Keratinocyte (primary cell): ENCODE results near the gene CBY1. TPM values are rescaled to one million over a fixed set of nuclear protein-coding genes. Genes with fewer than 3 reads are reported as not detected.

ENCODE experiments used
- DNase-seq: peaks from one replicate; pipeline ENCODE4 v3.0.0-alpha.2; 2011; ENCODE audit warnings: low read depth, missing footprints, low spot score
- FAIRE-seq: peaks from 2 replicates; lab custom pipeline; 2011; peaks lifted over from hg19 to GRCh38; lab: Jason Lieb, UNC
- H2AFZ ChIP-seq: 2 replicates; pipeline ENCODE4 v1.6.0; 2012; ENCODE audit warnings: low read length, control low read depth, inconsistent platforms; ENCODE audit not compliant: control insufficient read depth
- H3K27ac ChIP-seq: 2 replicates; pipeline ENCODE4 v1.5.1; 2011; ENCODE audit warnings: low read length; ENCODE audit not compliant: control insufficient read depth, insufficient read depth
- H3K27me3 ChIP-seq: 3 replicates; pipeline ENCODE4 v1.6.0; 2011; ENCODE audit warnings: low read length; ENCODE audit not compliant: control insufficient read depth, insufficient read depth; ENCODE audit errors: extremely low read depth
- H3K36me3 ChIP-seq, 2 experiments: 2 replicates in 1 of 2; 3 replicates in 1 of 2; pipeline ENCODE4 v1.5.1; 2011; ENCODE audit warnings: low read length in 2 of 2, mild to moderate bottlenecking in 1 of 2; ENCODE audit not compliant: control insufficient read depth in 2 of 2, insufficient read depth in 2 of 2; ENCODE audit errors: extremely low read depth in 1 of 2
- H3K4me1 ChIP-seq: 3 replicates; pipeline ENCODE4 v1.5.1; 2011; ENCODE audit warnings: low read length; ENCODE audit not compliant: control insufficient read depth, insufficient read depth; ENCODE audit errors: extremely low read depth
- H3K4me2 ChIP-seq: 3 replicates; pipeline ENCODE4 v1.6.0; 2011; ENCODE audit warnings: low read depth, low read length; ENCODE audit not compliant: control insufficient read depth, insufficient read depth; ENCODE audit errors: extremely low read depth
- H3K4me3 ChIP-seq, 3 experiments: fragments of 200-600 bp in 1 of 3; sonication (generic) in 1 of 3; 2 replicates in 2 of 3; 3 replicates in 1 of 3; pipeline ENCODE4 v1.5.1; 2011 to 2016; ENCODE audit warnings: low read length in 3 of 3, mild to moderate bottlenecking in 3 of 3, control low read depth in 2 of 3, inconsistent platforms in 1 of 3, low read depth in 1 of 3, mixed read lengths in 1 of 3, mixed run types in 1 of 3, moderate library complexity in 1 of 3; ENCODE audit not compliant: control insufficient read depth in 2 of 3, insufficient read depth in 2 of 3; ENCODE audit errors: extremely low read depth in 1 of 3
- H3K79me2 ChIP-seq: 2 replicates; pipeline ENCODE4 v1.6.0; 2012; ENCODE audit warnings: low read length; ENCODE audit not compliant: control insufficient read depth, insufficient read depth
- H3K9ac ChIP-seq: 3 replicates; pipeline ENCODE4 v1.6.0; 2011; ENCODE audit warnings: low read length; ENCODE audit not compliant: control insufficient read depth, insufficient read depth; ENCODE audit errors: extremely low read depth
- H3K9me1 ChIP-seq: 3 replicates; pipeline ENCODE4 v1.6.0; 2011; ENCODE audit warnings: low read length; ENCODE audit not compliant: control insufficient read depth, insufficient read depth; ENCODE audit errors: extremely low read depth
- H3K9me3 ChIP-seq: 2 replicates; pipeline ENCODE4 v1.5.1; 2012; ENCODE audit warnings: low read depth, low read length; ENCODE audit not compliant: control insufficient read depth
- H4K20me1 ChIP-seq: 3 replicates; pipeline ENCODE4 v1.6.0; 2011; ENCODE audit warnings: low read length; ENCODE audit not compliant: control insufficient read depth, insufficient read depth; ENCODE audit errors: extremely low read depth
- EZH2 ChIP-seq: IDR thresholded peaks from one replicate; pipeline ENCODE4 v1.6.1; 2012; ENCODE audit warnings: inconsistent platforms, mild to moderate bottlenecking, low read length, moderate library complexity
- dilution Hi-C: fragments of 300-500 bp; cut with MboI; formaldehyde crosslinking; loops from one replicate; pipeline ENCODE4 v1.7.0; 2020; ENCODE audit warnings: low sequenced_read_pairs; ENCODE audit not compliant: extremely low pct_ligation_motif_present
- polyA plus RNA-seq, 5 experiments: library from polyadenylated mRNA; depleted of rRNA in 3 of 5; stranded (reverse) in 3 of 5; stranded (forward) in 1 of 5; unstranded in 1 of 5; fragments of >200 nt; gene quantifications; 1 replicate in 1 of 5; 2 replicates in 3 of 5; 3 replicates in 1 of 5; pipeline versions ENCODE4 v1.2.1 to v1.2.3, GENCODE V29; 2011 to 2012; ENCODE audit warnings: missing spikeins in 2 of 5, low read depth in 1 of 5, low replicate concordance in 1 of 5
- TF ChIP-seq, protein P1 (sequence below), 3 experiments: IDR thresholded peaks in 1 of 3; conservative IDR thresholded peaks in 1 of 3; optimal IDR thresholded peaks in 1 of 3; 2 replicates in 2 of 3; 3 replicates in 1 of 3; pipeline versions ENCODE3 to v1.5.1; 2011; ENCODE audit warnings: low read length in 3 of 3, mild to moderate bottlenecking in 3 of 3, moderate library complexity in 2 of 3, control low read depth in 1 of 3, inconsistent platforms in 1 of 3; ENCODE audit not compliant: insufficient read depth in 2 of 3; ENCODE audit errors: extremely low read depth in 1 of 3

Gene CBY1
- polyA plus RNA-seq, 1 donor (not counting 4 experiments of a cell fraction or from before 2014, with no cell fraction given): 40.3 TPM

DNA sequence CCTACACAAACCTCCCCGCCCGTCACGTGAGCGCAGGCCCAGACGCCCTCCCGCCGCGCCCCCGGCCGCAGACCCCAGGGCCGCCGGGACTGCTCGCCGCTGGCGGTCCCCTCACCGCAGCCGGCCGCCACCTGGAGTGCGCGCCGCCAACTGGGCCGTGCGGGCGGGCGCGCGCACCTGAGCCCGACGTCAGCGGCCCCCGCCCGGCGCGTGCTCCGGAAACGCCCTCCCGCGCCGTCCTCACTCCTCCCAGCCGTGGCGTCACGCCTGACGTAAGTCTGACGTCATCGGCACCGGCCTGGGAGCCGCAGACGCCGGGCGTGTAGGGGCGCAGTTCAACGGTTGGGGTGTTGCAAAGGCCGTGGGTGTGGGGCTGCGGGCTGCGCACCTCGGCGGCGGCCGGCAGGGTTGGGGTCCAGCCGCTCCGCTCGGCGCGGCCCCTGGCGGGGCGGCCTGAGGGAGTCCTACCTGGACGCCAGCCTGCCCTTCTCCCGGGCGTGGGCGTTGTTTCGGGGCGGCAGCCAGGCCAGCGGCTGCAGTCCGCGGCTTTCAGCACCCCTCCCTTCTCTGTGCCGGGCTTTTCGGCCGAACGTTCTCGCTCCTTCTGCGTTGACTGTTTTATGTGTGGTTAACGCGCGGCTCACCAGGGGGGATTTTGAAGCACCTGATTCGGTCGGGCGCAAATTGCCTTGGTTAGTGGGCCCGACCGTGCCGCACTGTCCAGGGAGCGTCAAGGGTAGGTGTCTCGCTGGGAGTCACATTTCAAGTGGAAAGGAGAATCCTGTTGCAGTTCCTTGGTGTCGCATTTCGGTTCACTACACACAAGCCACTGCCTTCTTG is 44.6 kb downstream of the CBY1 start, which contains the start of gene JOSD1:
TSS of gene JOSD1 (minus strand) at position 155 of the 840 bp plus-strand sequence. CDS start 956 bp downstream, outside the sequence.
- Histone ChIP-seq H3K4me2 (peak within 1 kb of the TSS; percentile 90), H4K20me1 (no peaks in the 10 kb centered on the region), H3K9me1 (no peaks in the 10 kb centered on the region), H3K79me2 (peaks cover 36% of the 10 kb centered on the region), H3K27ac (peak within 1 kb of the TSS; percentile 94), H3K36me3 (peaks cover 0 to 8% of the 10 kb centered on the region in 2 experiments), H3K4me3 (peak within 1 kb of the TSS; percentile 74 to 81 (median 79)), H3K9ac (peak within 1 kb of the TSS; percentile 93), H3K9me3 (no peaks in the 10 kb centered on the region), H3K4me1 (peaks cover 45% of the 10 kb centered on the region), H3K27me3 (no peaks in the 10 kb centered on the region), H2AFZ (peak within 1 kb of the TSS; percentile 71)
- no peak for TF ChIP-seq EZH2
- TF ChIP-seq, protein P1, sequence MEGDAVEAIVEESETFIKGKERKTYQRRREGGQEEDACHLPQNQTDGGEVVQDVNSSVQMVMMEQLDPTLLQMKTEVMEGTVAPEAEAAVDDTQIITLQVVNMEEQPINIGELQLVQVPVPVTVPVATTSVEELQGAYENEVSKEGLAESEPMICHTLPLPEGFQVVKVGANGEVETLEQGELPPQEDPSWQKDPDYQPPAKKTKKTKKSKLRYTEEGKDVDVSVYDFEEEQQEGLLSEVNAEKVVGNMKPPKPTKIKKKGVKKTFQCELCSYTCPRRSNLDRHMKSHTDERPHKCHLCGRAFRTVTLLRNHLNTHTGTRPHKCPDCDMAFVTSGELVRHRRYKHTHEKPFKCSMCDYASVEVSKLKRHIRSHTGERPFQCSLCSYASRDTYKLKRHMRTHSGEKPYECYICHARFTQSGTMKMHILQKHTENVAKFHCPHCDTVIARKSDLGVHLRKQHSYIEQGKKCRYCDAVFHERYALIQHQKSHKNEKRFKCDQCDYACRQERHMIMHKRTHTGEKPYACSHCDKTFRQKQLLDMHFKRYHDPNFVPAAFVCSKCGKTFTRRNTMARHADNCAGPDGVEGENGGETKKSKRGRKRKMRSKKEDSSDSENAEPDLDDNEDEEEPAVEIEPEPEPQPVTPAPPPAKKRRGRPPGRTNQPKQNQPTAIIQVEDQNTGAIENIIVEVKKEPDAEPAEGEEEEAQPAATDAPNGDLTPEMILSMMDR (optimal IDR thresholded peaks at IDR 0.05 in 1 of 3, IDR thresholded peaks at IDR 0.05 in 1 of 3, conservative IDR thresholded peaks at IDR 0.05 in 1 of 3; ENCODE audit: extremely low read depth in 1 of 3, insufficient read depth in 2 of 3, low read length in 3 of 3): peak in 1 of 3 experiments; percentile 13
- DNase-seq (peak; percentile 73), FAIRE-seq (no peak)
- dilution Hi-C loops: no loop called here

DNA sequence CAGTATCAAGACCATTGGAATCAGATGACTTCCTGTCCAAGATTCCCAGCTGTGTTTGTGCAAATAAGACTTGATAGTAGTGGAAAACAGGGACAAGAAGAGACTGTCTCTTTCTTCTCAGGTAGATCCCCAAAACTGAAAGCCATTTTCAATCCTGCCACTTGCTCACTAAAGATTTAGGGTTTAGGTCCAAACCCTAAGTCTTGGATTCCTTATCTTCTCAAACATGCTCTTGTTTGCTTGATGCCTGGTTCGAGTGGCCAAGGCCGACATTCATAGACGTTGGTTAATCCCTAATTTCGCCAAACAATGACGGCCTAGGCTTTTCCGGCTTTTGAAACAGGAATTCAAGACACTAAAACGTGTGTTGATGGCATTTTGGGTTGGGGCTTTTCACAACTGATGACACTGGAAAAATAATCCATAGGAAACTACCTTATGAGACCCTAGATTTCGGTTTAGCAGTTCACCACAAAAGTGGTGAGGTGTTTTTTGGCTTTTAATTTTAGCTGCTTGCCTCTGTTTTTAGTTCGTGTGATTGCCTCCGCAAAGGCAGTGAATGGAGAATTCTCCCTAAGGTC is 48.3 kb downstream of the CBY1 start:
- Histone ChIP-seq H3K9me3 (no peaks in the 10 kb centered on the region), H3K9ac (peak overlapping the region; percentile 70), H3K4me2 (peak overlapping the region; percentile 90), H3K79me2 (peaks cover 44% of the 10 kb centered on the region), H3K4me3 (peak overlapping the region in 2 of 3 experiments; percentile 38 to 57), H4K20me1 (peaks cover 4% of the 10 kb centered on the region), H2AFZ (peak overlapping the region; percentile 80), H3K9me1 (peaks cover 6% of the 10 kb centered on the region), H3K36me3 (peaks cover 0 to 3% of the 10 kb centered on the region in 2 experiments), H3K27ac (peak overlapping the region; percentile 85), H3K4me1 (peaks cover 26% of the 10 kb centered on the region), H3K27me3 (no peaks in the 10 kb centered on the region)
- no peak for DNase-seq
- dilution Hi-C loops: no loop called here
- peak; percentile 46 for FAIRE-seq
- TF ChIP-seq, protein P1 (optimal IDR thresholded peaks at IDR 0.05 in 1 of 3, IDR thresholded peaks at IDR 0.05 in 1 of 3, conservative IDR thresholded peaks at IDR 0.05 in 1 of 3; ENCODE audit: extremely low read depth in 1 of 3, insufficient read depth in 2 of 3, low read length in 3 of 3): no peak
- no peak for TF ChIP-seq EZH2
